ENCODE data around the gene CSF3.

Gene CSF3

DNA sequence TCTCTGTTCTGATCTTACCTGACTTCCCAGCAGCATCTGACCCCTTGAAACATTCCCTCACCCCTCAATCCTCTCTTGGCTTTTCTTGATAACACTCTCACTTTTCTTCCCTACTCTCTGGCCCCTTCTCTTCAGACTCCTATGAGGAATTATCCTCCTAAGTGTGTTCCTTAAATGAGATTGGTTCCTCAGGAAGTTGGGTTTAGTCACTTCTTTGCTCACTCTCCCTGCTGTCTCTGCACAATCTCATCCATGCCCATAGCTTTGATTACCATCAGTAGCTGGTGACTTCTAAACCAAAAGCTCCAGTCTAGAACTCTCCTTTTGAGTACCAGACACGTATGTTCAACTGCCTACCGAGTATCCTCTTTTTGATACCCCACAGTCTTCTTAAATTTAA lies 26.0 kb downstream of the CSF3 start:
- 95% methylated on average over 2 of the region's 2 CpGs for WGBS
- H3K27me3 ChIP-seq (ENCODE audit: insufficient read depth, low read length), result no peaks in the 10 kb centered on the region
- H3K9me3 ChIP-seq (ENCODE audit: insufficient read depth, low read depth, low read length), result no peaks in the 10 kb centered on the region
- no peak overlapping the region for H3K27ac ChIP-seq (ENCODE audit: low read depth, low read length)
- no peak overlapping the region for H3K4me3 ChIP-seq (ENCODE audit: low read length)
- peaks cover 5% of the 10 kb centered on the region; the same call in 1 of the 2 replicates for H3K4me1 ChIP-seq (ENCODE audit: insufficient read depth, low read length)
- H3K9ac ChIP-seq (ENCODE audit: low read depth, low read length), result no peak overlapping the region
- H3K36me3 ChIP-seq (ENCODE audit: insufficient read depth, low read length), result peaks cover 15% of the 10 kb centered on the region; the same call in 1 of the 2 replicates

- Histone ChIP-seq H3K9ac (ENCODE audit: low read depth, low read length) (no peak overlapping the region), H3K27ac (ENCODE audit: low read depth, low read length) (no peak overlapping the region), H3K36me3 (ENCODE audit: insufficient read depth, low read length) (peaks cover 9% of the 10 kb centered on the region), H3K27me3 (ENCODE audit: insufficient read depth, low read length) (no peaks in the 10 kb centered on the region), H3K4me1 (ENCODE audit: insufficient read depth, low read length) (0 out of 2 replicates have a peak, but pooled peaks cover 7% of the 10 kb centered on the region), H3K9me3 (ENCODE audit: insufficient read depth, low read depth, low read length) (no peaks in the 10 kb centered on the region), H3K4me3 (ENCODE audit: low read length) (no peak overlapping the region)
- WGBS, result 88% methylated on average over 6 of the region's 6 CpGs
Observed at GRCh38 chr17:40056379-40057015, 41.3 kb downstream of the CSF3 start.

DNA sequence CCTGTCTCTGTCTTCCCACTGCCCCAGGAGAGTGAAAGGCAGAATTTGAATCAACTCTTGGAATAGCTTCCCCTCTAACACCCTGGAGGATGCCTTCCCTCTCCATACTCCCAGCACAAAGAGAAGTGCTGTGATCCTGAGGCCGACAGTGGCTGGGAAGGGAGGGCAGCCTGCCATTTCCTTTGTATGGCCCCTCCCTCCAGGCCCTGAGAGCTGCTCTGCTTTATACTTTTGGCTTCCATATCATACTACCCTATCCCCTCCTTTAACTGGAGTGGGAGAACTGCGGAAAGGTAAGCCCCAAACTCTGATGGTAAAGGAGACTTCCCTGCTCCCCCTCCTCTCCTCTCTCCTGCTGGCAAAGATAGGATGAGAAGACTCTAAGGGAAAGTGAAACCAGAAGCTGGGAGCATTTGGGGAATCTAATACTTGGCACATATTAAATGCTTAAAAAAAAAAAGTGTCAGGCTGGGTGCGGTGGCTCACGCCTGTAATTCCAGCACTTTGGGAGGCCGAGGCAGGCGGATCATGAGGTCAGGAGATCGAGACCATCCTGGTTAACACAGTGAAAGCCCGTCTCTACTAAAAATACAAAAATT lies 43.0 kb downstream of the CSF3 start:
- peaks cover 7% of the 10 kb centered on the region for H3K27me3 ChIP-seq (ENCODE audit: insufficient read depth, low read length)
- no peaks in the 10 kb centered on the region for H3K36me3 ChIP-seq (ENCODE audit: insufficient read depth, low read length)
- peaks cover 13% of the 10 kb centered on the region for H3K4me1 ChIP-seq (ENCODE audit: insufficient read depth, low read length)
- H3K27ac ChIP-seq (ENCODE audit: low read depth, low read length), result no peak overlapping the region
- H3K9ac ChIP-seq (ENCODE audit: low read depth, low read length), result no peak overlapping the region
- H3K9me3 ChIP-seq (ENCODE audit: insufficient read depth, low read depth, low read length), result no peaks in the 10 kb centered on the region
- no peak overlapping the region for H3K4me3 ChIP-seq (ENCODE audit: low read length)
- WGBS, result 87% methylated on average over 8 of the region's 8 CpGs

GRCh38 chr17:40058865-40059264 lies 43.6 kb downstream of the CSF3 start:
- Histone ChIP-seq H3K4me1 (ENCODE audit: insufficient read depth, low read length) (peaks cover 17% of the 10 kb centered on the region), H3K27me3 (ENCODE audit: insufficient read depth, low read length) (peaks cover 11% of the 10 kb centered on the region), H3K27ac (ENCODE audit: low read depth, low read length) (no peak overlapping the region), H3K9me3 (ENCODE audit: insufficient read depth, low read depth, low read length) (no peaks in the 10 kb centered on the region), H3K4me3 (ENCODE audit: low read length) (no peak overlapping the region), H3K36me3 (ENCODE audit: insufficient read depth, low read length) (no peaks in the 10 kb centered on the region), H3K9ac (ENCODE audit: low read depth, low read length) (no peak overlapping the region)
- WGBS, result 92% methylated on average over 1 of the region's 1 CpG

DNA sequence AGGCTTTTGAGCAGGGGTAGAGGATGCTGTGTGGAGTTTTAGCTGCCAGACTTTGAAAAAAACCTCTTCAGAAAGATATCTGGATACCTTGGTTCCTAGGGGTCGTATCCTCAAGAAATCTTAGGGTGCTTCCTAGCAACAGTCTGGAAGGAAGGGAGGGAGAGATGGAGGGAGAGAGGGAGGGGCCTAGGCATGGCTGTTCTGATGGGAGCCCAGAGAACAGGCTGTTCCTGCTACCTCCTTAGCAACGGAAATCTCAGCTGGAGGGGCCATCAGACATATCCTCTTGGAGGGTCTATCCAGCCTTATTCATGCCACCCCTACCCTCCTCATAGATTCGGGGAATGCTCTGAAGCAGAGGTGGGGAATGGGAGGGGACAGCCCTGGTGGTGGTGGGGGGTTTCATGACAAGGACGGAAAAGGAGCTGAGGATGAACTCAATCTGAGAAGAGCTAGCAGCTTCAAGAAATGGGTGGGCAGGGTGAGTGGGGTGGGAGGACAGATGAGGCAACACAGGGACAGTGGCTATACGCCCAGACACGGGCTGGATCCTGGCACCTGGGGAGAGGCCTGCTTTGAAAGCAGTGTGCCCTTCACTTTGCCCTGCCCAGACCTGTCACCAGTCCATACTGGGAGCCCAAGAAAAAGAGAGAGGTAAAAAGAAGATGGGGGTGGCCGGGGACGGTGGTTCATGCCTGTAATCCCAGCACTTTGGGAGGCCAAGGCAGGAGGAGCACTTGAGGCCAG lies 44.7 kb downstream of the CSF3 start:
- Histone ChIP-seq H3K9me3 (ENCODE audit: insufficient read depth, low read depth, low read length) (no peaks in the 10 kb centered on the region), H3K4me1 (ENCODE audit: insufficient read depth, low read length) (peaks cover 26% of the 10 kb centered on the region), H3K27me3 (ENCODE audit: insufficient read depth, low read length) (peaks cover 20% of the 10 kb centered on the region), H3K27ac (ENCODE audit: low read depth, low read length) (no peak overlapping the region), H3K9ac (ENCODE audit: low read depth, low read length) (no peak overlapping the region), H3K4me3 (ENCODE audit: low read length) (no peak overlapping the region), H3K36me3 (ENCODE audit: insufficient read depth, low read length) (no peaks in the 10 kb centered on the region)
- WGBS, result 81% methylated on average over 8 of the region's 8 CpGs

- H3K9me3 ChIP-seq (ENCODE audit: insufficient read depth, low read depth, low read length), result no peaks in the 10 kb centered on the region
- WGBS, result 84% methylated on average over 9 of the region's 11 CpGs
- H3K9ac ChIP-seq (ENCODE audit: low read depth, low read length), result no peak overlapping the region
- no peak overlapping the region for H3K4me3 ChIP-seq (ENCODE audit: low read length)
- H3K36me3 ChIP-seq (ENCODE audit: insufficient read depth, low read length), result no peaks in the 10 kb centered on the region
- H3K27me3 ChIP-seq (ENCODE audit: insufficient read depth, low read length), result peaks cover 20% of the 10 kb centered on the region
- H3K27ac ChIP-seq (ENCODE audit: low read depth, low read length), result no peak overlapping the region
- peaks cover 34% of the 10 kb centered on the region for H3K4me1 ChIP-seq (ENCODE audit: insufficient read depth, low read length)
Observed at GRCh38 chr17:40060887-40061608, 45.8 kb downstream of the CSF3 start.

DNA sequence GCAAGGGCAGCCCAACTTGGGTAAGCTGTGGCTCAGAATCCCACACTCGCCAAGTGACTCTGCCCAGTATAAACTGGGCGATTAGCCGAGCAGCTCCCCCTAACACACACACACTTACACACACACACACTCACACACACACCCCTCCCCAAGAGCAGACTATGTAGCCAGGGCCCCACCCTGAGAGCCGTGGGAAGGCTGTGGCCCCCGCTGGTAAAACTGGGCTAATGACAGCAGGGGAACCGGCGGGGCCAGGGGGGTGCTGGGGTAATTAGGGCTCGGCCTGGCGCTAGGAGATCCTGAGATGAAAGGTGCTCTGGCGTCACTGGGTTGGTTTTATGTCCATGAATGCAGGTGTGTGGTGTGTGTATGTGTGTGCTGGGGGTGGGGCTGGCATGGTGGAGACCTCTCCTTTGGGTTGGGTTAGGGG lies 46.4 kb downstream of the CSF3 start:
- H3K4me3 ChIP-seq (ENCODE audit: low read length), result no peak overlapping the region; the same call in 1 of the 2 replicates
- H3K9me3 ChIP-seq (ENCODE audit: insufficient read depth, low read depth, low read length), result no peaks in the 10 kb centered on the region
- no peaks in the 10 kb centered on the region for H3K36me3 ChIP-seq (ENCODE audit: insufficient read depth, low read length)
- WGBS, result 78% methylated on average over 10 of the region's 10 CpGs
- no peak overlapping the region for H3K9ac ChIP-seq (ENCODE audit: low read depth, low read length)
- H3K4me1 ChIP-seq (ENCODE audit: insufficient read depth, low read length), result peaks cover 34% of the 10 kb centered on the region
- H3K27me3 ChIP-seq (ENCODE audit: insufficient read depth, low read length), result peaks cover 20% of the 10 kb centered on the region
- no peak overlapping the region for H3K27ac ChIP-seq (ENCODE audit: low read depth, low read length)

GRCh38 chr17:40062329-40063186 lies 47.3 kb downstream of the CSF3 start, which contains the start of gene THRA:
Gene THRA (plus strand): TSS chr17:40062965. CDS start chr17:40074489, 11,524 bp downstream.
- H3K4me1 ChIP-seq (ENCODE audit: insufficient read depth, low read length), result peaks cover 34% of the 10 kb centered on the region
- peak within 1 kb of the TSS; percentile 76 for H3K9ac ChIP-seq (ENCODE audit: low read depth, low read length)
- WGBS, result 1% methylated on average over 81 of the region's 83 CpGs
- no peaks in the 10 kb centered on the region for H3K36me3 ChIP-seq (ENCODE audit: insufficient read depth, low read length)
- H3K27ac ChIP-seq (ENCODE audit: low read depth, low read length), result peak within 1 kb of the TSS; percentile 74
- H3K4me3 ChIP-seq (ENCODE audit: low read length), result peak within 1 kb of the TSS; percentile 85
- H3K27me3 ChIP-seq (ENCODE audit: insufficient read depth, low read length), result peaks cover 20% of the 10 kb centered on the region
- H3K9me3 ChIP-seq (ENCODE audit: insufficient read depth, low read depth, low read length), result no peaks in the 10 kb centered on the region

DNA sequence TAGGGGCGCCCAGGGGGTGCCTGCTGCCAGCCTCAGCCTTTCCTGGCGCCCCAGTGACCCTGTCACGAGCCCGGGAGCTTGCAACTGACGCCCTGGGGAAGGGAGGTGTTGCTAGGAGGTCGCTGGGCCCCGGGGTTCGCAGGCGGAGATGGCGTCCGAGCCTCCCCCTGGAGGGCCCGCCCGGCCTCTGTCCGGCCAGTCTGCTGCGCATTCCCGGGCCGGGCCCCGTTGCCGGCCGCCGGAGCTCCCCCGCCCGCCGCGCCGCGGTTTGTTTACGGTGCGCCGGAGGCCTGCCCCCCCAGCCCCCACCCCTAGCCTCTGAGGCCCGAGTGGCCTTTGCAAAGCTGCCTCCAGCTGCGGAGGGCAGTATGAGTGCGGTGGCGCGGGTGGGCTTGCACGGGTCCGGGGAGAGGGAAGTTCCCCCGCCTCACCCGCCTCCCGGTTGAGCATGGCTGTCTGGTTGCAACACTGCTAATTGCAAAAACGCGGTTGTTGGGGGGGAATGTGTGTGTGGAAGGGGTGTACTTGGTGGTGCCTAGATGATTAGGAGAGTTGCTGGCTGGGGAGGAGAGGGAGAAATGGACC lies 48.0 kb downstream of the CSF3 start:
- peaks cover 35% of the 10 kb centered on the region for H3K4me1 ChIP-seq (ENCODE audit: insufficient read depth, low read length)
- peaks cover 20% of the 10 kb centered on the region for H3K27me3 ChIP-seq (ENCODE audit: insufficient read depth, low read length)
- peak overlapping the region; percentile 74 for H3K27ac ChIP-seq (ENCODE audit: low read depth, low read length)
- H3K9me3 ChIP-seq (ENCODE audit: insufficient read depth, low read depth, low read length), result no peaks in the 10 kb centered on the region
- under 1% methylated on average over 42 of the region's 42 CpGs for WGBS
- peak overlapping the region; percentile 85 for H3K4me3 ChIP-seq (ENCODE audit: low read length)
- H3K36me3 ChIP-seq (ENCODE audit: insufficient read depth, low read length), result no peaks in the 10 kb centered on the region
- peak overlapping the region; percentile 76 for H3K9ac ChIP-seq (ENCODE audit: low read depth, low read length)

DNA sequence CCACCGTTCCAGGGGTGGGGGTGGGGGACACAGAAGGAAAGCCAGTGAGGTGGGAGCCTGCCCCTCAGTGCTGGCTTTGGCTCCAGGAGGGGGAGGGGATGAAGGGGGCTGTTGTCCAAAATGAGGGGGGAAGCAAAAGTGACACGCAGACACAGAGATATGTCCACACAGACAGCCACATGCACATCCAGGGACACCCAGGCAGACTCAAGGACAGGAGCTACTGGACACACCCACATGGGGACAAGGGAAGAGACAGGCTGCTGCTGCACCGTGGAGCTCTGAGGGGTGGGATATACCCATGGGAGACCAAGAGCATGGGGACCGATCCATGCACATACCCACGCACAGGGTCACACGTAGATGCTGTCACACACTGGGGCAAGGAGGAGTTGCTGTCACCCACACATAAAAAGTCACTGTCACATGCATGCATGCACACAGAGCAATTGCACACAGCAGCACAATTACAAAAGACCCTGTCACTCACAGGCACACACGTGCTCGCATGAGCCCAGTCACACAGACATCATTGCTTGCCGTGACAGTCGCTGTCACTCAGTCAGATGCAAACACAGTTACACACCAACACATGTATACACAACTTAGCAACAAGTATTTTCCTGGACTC lies 48.8 kb downstream of the CSF3 start:
- H3K4me3 ChIP-seq (ENCODE audit: low read length), result peak overlapping the region; percentile 85
- no peaks in the 10 kb centered on the region for H3K36me3 ChIP-seq (ENCODE audit: insufficient read depth, low read length)
- H3K9ac ChIP-seq (ENCODE audit: low read depth, low read length), result no peak overlapping the region
- 54% methylated on average over 10 of the region's 10 CpGs for WGBS
- H3K9me3 ChIP-seq (ENCODE audit: insufficient read depth, low read depth, low read length), result no peaks in the 10 kb centered on the region
- H3K27me3 ChIP-seq (ENCODE audit: insufficient read depth, low read length), result peaks cover 20% of the 10 kb centered on the region
- H3K4me1 ChIP-seq (ENCODE audit: insufficient read depth, low read length), result peaks cover 41% of the 10 kb centered on the region
- no peak overlapping the region for H3K27ac ChIP-seq (ENCODE audit: low read depth, low read length)
